ENCODE measurements around the gene HBS1L. TPM values are rescaled to one million over a fixed set of nuclear protein-coding genes. Genes with fewer than 3 reads are reported as not detected.

The HBS1L gene
- total and polyA plus RNA-seq, 7 experiments from 2014 or later, result 61.4 to 112 (median 81.0) TPM

DNA sequence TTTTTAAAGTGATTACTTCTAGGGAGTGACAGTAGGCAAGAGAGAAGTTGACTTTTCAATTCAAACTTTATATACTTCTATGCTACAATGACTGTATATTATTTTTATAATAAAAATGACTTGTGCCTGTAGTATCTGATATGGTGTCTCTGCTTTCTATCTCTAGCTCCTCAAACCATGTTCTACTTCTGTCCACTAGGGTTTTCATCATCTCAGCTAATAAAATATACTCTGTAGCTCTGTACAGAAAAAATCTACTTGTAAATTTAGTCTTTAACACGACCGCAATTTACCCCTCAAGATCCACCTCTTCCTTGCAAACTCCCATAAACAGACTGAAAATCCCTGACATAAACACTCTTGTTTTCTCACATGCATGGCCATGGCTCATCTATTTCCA, 42.3 kb downstream of the HBS1L start:
- Mint-ChIP-seq H3K4me3 (peak overlapping the region in 4 of 10 donors; percentile 1 to 71 (median 34)), H3K4me1 (peaks cover 35 to 85% (median 64%) of the 10 kb centered on the region in 7 donors), H3K27ac (peak overlapping the region; percentile 1 to 85 (median 82)), H3K27me3 (no peaks in the 10 kb centered on the region), H3K36me3 (peaks cover 0 to 35% (median 6%) of the 10 kb centered on the region in 5 donors), H3K9me3 (no peaks in the 10 kb centered on the region)
- H3K4me1 ChIP-seq (ENCODE audit: control insufficient read depth in 2 of 2, insufficient read depth in 2 of 2, low read length in 2 of 2), result peaks cover 18 to 47% of the 10 kb centered on the region in 2 donors
- intact Hi-C loops (cut with micrococcal nuclease), result loop anchor here in 1 of 2 donors (5.0 kb wide), 1 partner anchor 840 kb away; no protein-coding TSS in a partner anchor
- no peak overlapping the region for H3K4me3 ChIP-seq (ENCODE audit: low read length)
- ATAC-seq (no peak), DNase-seq (no peak)
- no peaks in the 10 kb centered on the region for H3K27me3 ChIP-seq (ENCODE audit: control insufficient read depth in 2 of 2, insufficient read depth in 2 of 2, low read length in 2 of 2)
- POLR2A ChIA-PET, result interaction anchor here (1.1 kb wide), 1 partner anchor 137 kb away, joined by 3 read pairs; no protein-coding TSS in a partner anchor
- CTCF ChIA-PET, result interaction anchor here (0.7 kb wide), 1 partner anchor 10 kb away, joined by 3 read pairs; no protein-coding TSS in a partner anchor
- H3K27ac ChIP-seq (ENCODE audit: low read depth, low read length), result peak overlapping the region; percentile 44
- H3K36me3 ChIP-seq (ENCODE audit: control insufficient read depth in 2 of 3, insufficient read depth in 3 of 3, low read length in 3 of 3), result no peaks in the 10 kb centered on the region
- H3K9me3 ChIP-seq (ENCODE audit: control insufficient read depth in 2 of 3, low read length in 3 of 3), result no peaks in the 10 kb centered on the region

DNA sequence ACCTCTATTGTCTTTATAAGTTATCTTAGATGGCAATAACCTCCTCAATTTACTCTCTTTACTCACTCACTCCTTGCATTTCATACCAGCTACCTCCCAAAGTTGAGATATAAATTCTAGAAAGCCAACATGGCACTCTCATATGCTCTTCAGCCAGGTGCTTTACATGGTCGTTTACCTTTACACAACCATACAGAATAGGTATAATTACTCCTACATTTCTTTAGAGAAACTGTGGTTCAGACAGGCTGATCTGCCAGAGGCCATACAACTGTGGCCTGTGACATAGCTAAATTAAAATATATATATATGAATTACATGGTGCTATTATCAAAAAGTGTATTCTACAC, 45.7 kb downstream of the HBS1L start:
- ATAC-seq (no peak), DNase-seq (no peak)
- H3K4me1 ChIP-seq (ENCODE audit: control insufficient read depth in 2 of 2, insufficient read depth in 2 of 2, low read length in 2 of 2), result peaks cover 5 to 29% of the 10 kb centered on the region in 2 donors
- no peak overlapping the region for H3K27ac ChIP-seq (ENCODE audit: low read depth, low read length)
- no peaks in the 10 kb centered on the region for H3K27me3 Mint-ChIP-seq
- H3K36me3 Mint-ChIP-seq, result peaks cover 0 to 32% (median 7%) of the 10 kb centered on the region in 5 donors
- intact Hi-C loops (cut with micrococcal nuclease), result no loop called here
- CTCF ChIA-PET, result interaction anchor here (1.8 kb wide), 1 partner anchor 175 kb away, joined by 4 read pairs; no protein-coding TSS in a partner anchor
- no peaks in the 10 kb centered on the region for H3K36me3 ChIP-seq (ENCODE audit: control insufficient read depth in 2 of 3, insufficient read depth in 3 of 3, low read length in 3 of 3)
- peaks cover 16 to 58% (median 40%) of the 10 kb centered on the region in 7 donors for H3K4me1 Mint-ChIP-seq
- H3K27me3 ChIP-seq (ENCODE audit: control insufficient read depth in 2 of 2, insufficient read depth in 2 of 2, low read length in 2 of 2), result no peaks in the 10 kb centered on the region
- H3K9me3 Mint-ChIP-seq, result no peaks in the 10 kb centered on the region
- POLR2A ChIA-PET, result interaction anchor here (0.8 to 1.4 kb wide), 4 partner anchors 13 to 113 kb away, joined by 3 to 5 read pairs (median 4); no protein-coding TSS in a partner anchor
- H3K27ac Mint-ChIP-seq, result peak overlapping the region in 7 of 9 donors; percentile 18 to 80 (median 67)
- peak overlapping the region in 3 of 10 donors; percentile 8 to 16 (median 16) for H3K4me3 Mint-ChIP-seq
- no peaks in the 10 kb centered on the region for H3K9me3 ChIP-seq (ENCODE audit: control insufficient read depth in 2 of 3, low read length in 3 of 3)
- H3K4me3 ChIP-seq (ENCODE audit: low read length), result no peak overlapping the region

DNA sequence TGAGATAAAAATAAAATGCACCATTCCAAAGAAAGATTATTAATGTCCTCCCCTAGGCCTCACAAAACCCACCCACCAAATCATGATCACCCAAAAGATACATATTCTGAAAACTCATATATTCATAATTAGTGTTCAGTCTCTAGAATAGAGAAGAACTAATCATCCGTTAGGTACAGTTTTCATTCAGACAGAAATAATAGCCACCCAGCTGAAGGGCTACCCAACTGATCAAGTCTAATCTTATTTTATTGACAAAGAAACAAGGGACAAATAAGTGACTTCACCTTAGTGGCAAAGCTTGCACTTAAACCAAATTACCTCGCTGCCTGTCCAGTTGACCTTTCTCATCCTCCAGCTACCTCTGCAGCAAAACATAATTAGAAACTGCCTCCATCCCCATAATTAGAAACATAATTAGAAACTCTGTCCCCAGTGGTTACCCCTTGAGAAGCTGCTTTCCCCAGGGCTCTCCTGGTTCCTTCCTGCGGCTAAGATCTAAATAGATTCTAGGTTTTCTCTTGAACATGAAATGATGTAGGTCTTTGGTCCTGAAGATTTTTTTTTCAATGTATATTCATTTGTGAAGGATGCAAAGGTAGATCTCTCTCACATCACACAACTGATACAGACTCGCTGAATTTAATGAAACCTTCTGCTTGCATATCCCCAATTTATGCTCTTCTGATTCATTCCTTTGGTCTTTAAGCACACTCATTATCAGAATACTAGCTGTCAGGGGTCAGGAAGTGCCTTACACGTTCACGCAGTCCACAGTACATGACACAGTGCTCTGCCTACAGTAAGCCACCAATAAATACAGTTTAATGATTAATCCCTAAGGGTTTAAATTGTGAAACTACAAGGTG, 46.3 kb downstream of the HBS1L start:
- Mint-ChIP-seq H3K4me3 (peak overlapping the region in 5 of 10 donors; percentile 6 to 24 (median 16)), H3K9me3 (no peaks in the 10 kb centered on the region), H3K4me1 (peaks cover 12 to 52% (median 35%) of the 10 kb centered on the region in 7 donors), H3K36me3 (peaks cover 0 to 30% (median 7%) of the 10 kb centered on the region in 5 donors), H3K27me3 (no peaks in the 10 kb centered on the region), H3K27ac (peak overlapping the region in 8 of 9 donors; percentile 21 to 80 (median 55))
- Histone ChIP-seq H3K4me1 (ENCODE audit: control insufficient read depth in 2 of 2, insufficient read depth in 2 of 2, low read length in 2 of 2) (peaks cover 2 to 26% of the 10 kb centered on the region in 2 donors), H3K36me3 (ENCODE audit: control insufficient read depth in 2 of 3, insufficient read depth in 3 of 3, low read length in 3 of 3) (no peaks in the 10 kb centered on the region), H3K27ac (ENCODE audit: low read depth, low read length) (no peak overlapping the region), H3K27me3 (ENCODE audit: control insufficient read depth in 2 of 2, insufficient read depth in 2 of 2, low read length in 2 of 2) (no peaks in the 10 kb centered on the region), H3K9me3 (ENCODE audit: control insufficient read depth in 2 of 3, low read length in 3 of 3) (no peaks in the 10 kb centered on the region), H3K4me3 (ENCODE audit: low read length) (no peak overlapping the region)
- ChIA-PET POLR2A (interaction anchor here (0.6 to 1.4 kb wide), 4 partner anchors 13 to 33 kb away, joined by 3 to 5 read pairs (median 3); no protein-coding TSS in a partner anchor), CTCF (interaction anchor here (0.6 to 1.8 kb wide), 4 partner anchors 18 to 827 kb away, joined by 4 to 5 read pairs (median 4); no protein-coding TSS in a partner anchor)
- ATAC-seq (no peak), DNase-seq (no peak)
- intact Hi-C loops (cut with micrococcal nuclease), result no loop called here

DNA sequence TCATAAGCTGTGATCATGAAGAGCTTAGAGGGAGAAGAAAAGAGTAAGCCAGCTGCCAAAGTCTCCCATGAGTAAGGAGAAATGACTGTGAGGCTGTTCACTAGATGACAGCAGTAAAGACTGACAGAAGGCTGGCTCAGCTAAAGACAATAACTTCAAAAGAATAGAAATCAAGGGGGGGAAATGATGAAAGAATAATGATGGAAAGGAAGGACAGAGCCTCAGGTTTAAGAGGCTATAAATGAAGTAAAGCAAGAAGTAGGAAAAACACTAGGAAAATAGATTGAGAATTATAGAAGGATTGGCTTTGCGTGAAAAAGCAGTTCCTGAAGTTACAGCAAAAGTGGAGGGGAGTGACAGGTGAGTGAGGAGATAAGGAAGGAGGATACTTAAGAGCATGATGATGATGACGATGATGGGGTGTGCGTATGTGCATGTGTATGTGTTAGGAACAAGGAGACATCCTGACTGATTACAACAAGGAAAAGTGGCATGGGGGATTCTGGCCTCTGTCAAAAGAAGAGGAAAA, 48.2 kb downstream of the HBS1L start:
- Histone ChIP-seq H3K4me1 (ENCODE audit: control insufficient read depth in 2 of 2, insufficient read depth in 2 of 2, low read length in 2 of 2) (peaks cover 0 to 20% of the 10 kb centered on the region in 2 donors), H3K27ac (ENCODE audit: low read depth, low read length) (no peak overlapping the region), H3K27me3 (ENCODE audit: control insufficient read depth in 2 of 2, insufficient read depth in 2 of 2, low read length in 2 of 2) (no peaks in the 10 kb centered on the region), H3K9me3 (ENCODE audit: control insufficient read depth in 2 of 3, low read length in 3 of 3) (no peaks in the 10 kb centered on the region), H3K36me3 (ENCODE audit: control insufficient read depth in 2 of 3, insufficient read depth in 3 of 3, low read length in 3 of 3) (no peaks in the 10 kb centered on the region), H3K4me3 (ENCODE audit: low read length) (no peak overlapping the region)
- ChIA-PET CTCF (interaction anchor here (0.6 to 0.7 kb wide), 2 partner anchors 22 to 95 kb away, joined by 3 to 4 read pairs; no protein-coding TSS in a partner anchor), POLR2A (interaction anchor here (0.6 to 0.8 kb wide), 3 partner anchors 41 to 202 kb away, joined by 3 to 5 read pairs (median 3); no protein-coding TSS in a partner anchor)
- no peak for ATAC-seq
- no peaks in the 10 kb centered on the region for H3K27me3 Mint-ChIP-seq
- no peak overlapping the region for H3K27ac Mint-ChIP-seq
- intact Hi-C loops (cut with micrococcal nuclease), result no loop called here
- no peaks in the 10 kb centered on the region for H3K9me3 Mint-ChIP-seq
- DNase-seq, result no peak
- H3K36me3 Mint-ChIP-seq, result peaks cover 0 to 16% (median 7%) of the 10 kb centered on the region in 5 donors
- no peak overlapping the region for H3K4me3 Mint-ChIP-seq
- peaks cover 0 to 39% (median 23%) of the 10 kb centered on the region in 7 donors for H3K4me1 Mint-ChIP-seq

DNA sequence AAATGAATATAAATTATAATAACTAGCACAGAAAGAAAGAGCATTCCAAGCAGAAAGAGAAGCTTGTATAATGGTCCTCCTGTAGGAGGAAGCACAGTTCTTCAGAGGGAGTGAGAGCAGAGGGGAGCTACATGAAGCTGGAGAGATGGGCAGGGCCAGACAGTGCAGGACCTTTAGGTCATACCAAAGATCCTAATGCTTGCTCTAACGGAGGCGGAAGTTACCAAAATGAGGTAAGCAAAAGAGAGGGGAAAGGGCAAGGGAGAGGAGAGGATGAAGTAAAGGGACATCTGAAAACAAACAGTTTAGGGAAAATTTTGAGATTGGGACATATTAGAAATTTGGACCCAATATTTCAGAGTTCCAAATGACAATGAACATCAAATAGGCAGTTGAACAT, 50.2 kb downstream of the HBS1L start:
- no peak overlapping the region for H3K27ac Mint-ChIP-seq
- peaks cover 0 to 13% (median 8%) of the 10 kb centered on the region in 5 donors for H3K36me3 Mint-ChIP-seq
- H3K27ac ChIP-seq (ENCODE audit: low read depth, low read length), result no peak overlapping the region
- no peak overlapping the region for H3K4me3 ChIP-seq (ENCODE audit: low read length)
- no peaks in the 10 kb centered on the region for H3K9me3 Mint-ChIP-seq
- H3K27me3 Mint-ChIP-seq, result no peaks in the 10 kb centered on the region
- POLR2A ChIA-PET, result interaction anchor here (0.6 to 0.7 kb wide), 2 partner anchors 83 to 252 kb away, joined by 3 read pairs; no protein-coding TSS in a partner anchor
- H3K27me3 ChIP-seq (ENCODE audit: control insufficient read depth in 2 of 2, insufficient read depth in 2 of 2, low read length in 2 of 2), result no peaks in the 10 kb centered on the region
- H3K4me1 Mint-ChIP-seq, result peaks cover 0 to 30% (median 21%) of the 10 kb centered on the region in 7 donors
- DNase-seq, result no peak
- CTCF ChIA-PET, result interaction anchor here (0.7 to 1.4 kb wide), 5 partner anchors 9 to 848 kb away, joined by 3 to 4 read pairs (median 3); no protein-coding TSS in a partner anchor
- no peak overlapping the region for H3K4me3 Mint-ChIP-seq
- no peak for ATAC-seq
- no peaks in the 10 kb centered on the region for H3K9me3 ChIP-seq (ENCODE audit: control insufficient read depth in 2 of 3, low read length in 3 of 3)
- H3K36me3 ChIP-seq (ENCODE audit: control insufficient read depth in 2 of 3, insufficient read depth in 3 of 3, low read length in 3 of 3), result peaks cover 0 to 3% (median 0%) of the 10 kb centered on the region in 3 experiments
- intact Hi-C loops (cut with micrococcal nuclease), result no loop called here
- H3K4me1 ChIP-seq (ENCODE audit: control insufficient read depth in 2 of 2, insufficient read depth in 2 of 2, low read length in 2 of 2), result peaks cover 0 to 20% of the 10 kb centered on the region in 2 donors

DNA sequence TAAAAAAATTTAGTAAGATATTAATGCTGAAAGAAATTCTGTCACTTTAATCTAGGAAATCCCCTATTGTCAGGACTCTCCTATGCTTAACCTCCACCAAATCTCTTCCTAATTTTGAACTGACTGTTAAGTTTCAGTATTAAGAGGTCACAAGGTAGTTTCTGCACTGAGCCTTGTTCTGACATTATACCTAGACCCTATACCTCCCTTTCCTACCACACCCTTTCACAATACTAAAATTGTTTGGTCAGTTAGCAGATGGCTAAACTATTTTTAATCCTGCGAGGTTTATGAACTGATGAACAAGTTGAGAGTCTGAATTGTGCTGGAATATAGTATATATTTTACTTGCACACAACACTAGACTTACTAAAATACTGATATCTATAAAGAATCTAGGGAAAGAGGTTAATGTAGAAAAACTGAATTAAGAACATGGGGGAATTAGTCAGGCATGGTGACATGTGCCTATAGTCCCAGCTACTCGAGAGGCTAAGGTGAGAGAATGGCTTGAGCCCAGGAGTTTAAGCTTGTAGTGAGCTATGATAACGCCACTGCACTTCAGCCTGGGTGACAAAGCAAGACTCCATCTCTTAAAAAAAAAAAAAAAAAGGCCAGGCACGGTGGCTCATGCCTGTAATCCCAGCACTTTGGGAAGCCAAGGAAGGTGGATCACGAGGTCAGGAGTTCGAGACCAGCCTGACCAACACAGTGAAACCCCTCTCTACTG, 51.5 kb downstream of the HBS1L start:
- Histone ChIP-seq H3K4me3 (ENCODE audit: low read length) (no peak overlapping the region), H3K9me3 (ENCODE audit: control insufficient read depth in 2 of 3, low read length in 3 of 3) (no peaks in the 10 kb centered on the region), H3K4me1 (ENCODE audit: control insufficient read depth in 2 of 2, insufficient read depth in 2 of 2, low read length in 2 of 2) (peaks cover 0 to 13% of the 10 kb centered on the region in 2 donors), H3K27me3 (ENCODE audit: control insufficient read depth in 2 of 2, insufficient read depth in 2 of 2, low read length in 2 of 2) (no peaks in the 10 kb centered on the region), H3K27ac (ENCODE audit: low read depth, low read length) (no peak overlapping the region), H3K36me3 (ENCODE audit: control insufficient read depth in 2 of 3, insufficient read depth in 3 of 3, low read length in 3 of 3) (peaks cover 0 to 3% (median 0%) of the 10 kb centered on the region in 3 experiments)
- ChIA-PET POLR2A (no interaction called here), CTCF (interaction anchor here (0.6 to 1.0 kb wide), 5 partner anchors 19 to 139 kb away, joined by 3 to 6 read pairs (median 3); no protein-coding TSS in a partner anchor)
- ATAC-seq (no peak), DNase-seq (no peak)
- Mint-ChIP-seq H3K27me3 (no peaks in the 10 kb centered on the region), H3K36me3 (peaks cover 0 to 12% (median 6%) of the 10 kb centered on the region in 5 donors), H3K9me3 (no peaks in the 10 kb centered on the region), H3K4me1 (peaks cover 3 to 22% (median 15%) of the 10 kb centered on the region in 7 donors), H3K27ac (no peak overlapping the region), H3K4me3 (no peak overlapping the region)
- intact Hi-C loops (cut with micrococcal nuclease), result loop anchor here in 1 of 2 donors (1.0 to 2.0 kb wide), 4 partner anchors 11 to 180 kb away; no protein-coding TSS in a partner anchor
